Measurements from ENCODE around the gene TREM1. TPM values are rescaled to one million over a fixed set of nuclear protein-coding genes. Genes with fewer than 3 reads are reported as not detected.
"Not testable (repeated sequence)": the region's sequence is repeated elsewhere in the genome, so short reads cannot be mapped to it uniquely, and the experiment has no call there.

The TREM1 gene
- polyA plus RNA-seq (2013, experiment 1 of 2; ENCODE audit: insufficient read length), result not detected
- polyA plus RNA-seq (2013, experiment 2 of 2; ENCODE audit: insufficient read length), result not detected

DNA sequence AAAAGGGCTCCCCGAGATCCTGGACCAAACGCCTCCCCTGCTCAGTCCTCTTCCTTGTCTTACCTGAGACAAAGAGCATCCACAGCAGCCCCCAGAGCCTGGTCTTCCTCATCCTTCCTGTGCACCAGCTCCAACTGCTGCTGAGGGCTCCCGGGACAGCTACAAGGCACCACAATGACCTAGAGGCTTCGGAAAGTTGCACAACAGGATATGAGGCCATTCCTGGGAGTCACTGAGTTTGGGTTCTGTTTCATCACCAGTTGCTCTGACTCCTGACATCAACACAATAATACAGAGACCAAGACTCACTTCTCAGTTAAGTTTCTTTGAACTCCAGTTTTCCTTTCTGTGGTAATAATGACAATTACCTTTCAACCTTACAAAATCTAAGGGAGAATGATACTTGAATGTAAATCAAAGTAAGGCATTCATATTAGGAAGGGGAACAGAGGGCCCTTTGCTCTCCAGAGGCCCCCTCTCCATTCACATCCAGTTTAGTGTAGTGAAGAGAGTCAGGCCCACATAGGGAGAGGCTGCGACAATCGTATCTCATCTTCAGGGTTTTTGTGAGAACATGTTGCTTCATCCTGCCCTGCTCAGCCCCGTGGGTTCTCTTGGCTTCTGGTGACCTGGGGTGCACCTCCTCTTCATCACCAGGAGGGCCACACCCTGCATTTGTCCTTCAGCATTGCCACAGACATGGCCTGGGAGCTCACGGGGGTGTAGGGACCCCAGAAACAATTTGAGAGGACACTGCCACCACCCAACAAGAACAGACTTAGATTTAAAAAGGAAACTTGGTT, at the start of gene TREM1:
TSS of gene TREM1 (minus strand) at position 139 of the 803 bp plus-strand sequence. CDS start at position 112, 27 bp downstream.
- DNase-seq, result peak; percentile 40

DNA sequence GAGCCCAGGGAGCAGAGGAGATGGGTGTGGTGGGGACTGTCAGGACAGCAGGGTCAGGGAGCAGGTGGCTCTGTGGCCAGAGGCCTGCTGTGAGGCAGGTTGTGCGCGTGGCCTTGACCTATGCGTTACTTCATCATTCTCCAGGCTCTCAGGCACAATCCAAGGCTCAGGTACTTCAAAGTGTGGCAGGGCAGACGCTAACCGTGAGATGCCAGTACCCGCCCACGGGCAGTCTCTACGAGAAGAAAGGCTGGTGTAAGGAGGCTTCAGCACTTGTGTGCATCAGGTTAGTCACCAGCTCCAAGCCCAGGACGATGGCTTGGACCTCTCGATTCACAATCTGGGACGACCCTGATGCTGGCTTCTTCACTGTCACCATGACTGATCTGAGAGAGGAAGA, 49.5 kb upstream of the TREM1 start:
- no peak for DNase-seq

DNA sequence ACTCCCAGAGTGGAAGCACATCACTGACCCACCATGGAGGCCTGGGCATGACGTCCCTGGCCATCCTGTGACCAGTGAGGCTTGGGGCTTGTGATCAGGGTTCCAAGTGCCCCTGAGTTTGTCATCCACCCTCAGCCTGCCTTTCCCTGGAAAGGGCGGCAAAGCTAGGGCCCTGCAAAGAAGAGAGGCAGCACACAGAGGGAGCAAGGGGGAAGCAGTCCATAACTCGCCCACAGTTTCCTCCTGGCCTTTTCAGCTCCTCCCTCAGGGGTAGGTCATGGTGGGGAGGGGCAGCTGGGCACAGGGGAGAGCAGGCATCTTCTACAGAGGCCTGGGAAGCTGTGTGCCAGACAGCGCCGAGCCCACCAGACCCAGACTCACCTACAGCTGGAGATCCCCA, 48.8 kb upstream of the TREM1 start, which contains the start of gene NCR2:
TSS of gene NCR2 (plus strand) at position 313 of the 400 bp plus-strand sequence. CDS start 269 bp downstream, outside the sequence.
- DNase-seq, result no peak

DNA sequence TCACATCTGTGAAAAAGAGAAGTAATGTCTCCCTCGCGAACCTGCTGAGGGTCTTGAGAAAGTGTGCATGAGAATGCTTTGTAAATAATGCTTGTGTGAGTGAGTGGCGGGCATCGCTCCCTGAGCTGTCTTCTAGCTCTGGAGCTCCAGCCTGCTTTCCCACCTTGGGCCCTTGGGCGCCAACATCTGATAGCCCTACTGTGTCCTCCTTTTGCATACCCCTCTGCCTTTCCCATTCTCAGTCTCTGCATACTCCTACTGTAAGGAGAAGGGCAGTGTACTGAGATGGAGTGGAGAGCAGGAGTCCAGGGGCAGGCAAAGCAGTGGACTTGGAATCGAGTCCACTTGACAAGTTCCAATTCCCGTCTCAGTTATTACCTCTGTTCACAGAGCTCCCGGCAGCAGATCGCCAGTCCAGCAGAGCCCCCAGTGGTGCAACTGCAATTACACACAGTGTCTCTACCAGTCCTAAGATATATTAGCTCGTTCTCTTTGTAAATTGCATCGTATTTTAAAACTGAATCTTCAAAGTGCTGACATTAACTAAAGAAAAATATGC, 48.1 kb upstream of the TREM1 start:
- DNase-seq, result no peak

DNA sequence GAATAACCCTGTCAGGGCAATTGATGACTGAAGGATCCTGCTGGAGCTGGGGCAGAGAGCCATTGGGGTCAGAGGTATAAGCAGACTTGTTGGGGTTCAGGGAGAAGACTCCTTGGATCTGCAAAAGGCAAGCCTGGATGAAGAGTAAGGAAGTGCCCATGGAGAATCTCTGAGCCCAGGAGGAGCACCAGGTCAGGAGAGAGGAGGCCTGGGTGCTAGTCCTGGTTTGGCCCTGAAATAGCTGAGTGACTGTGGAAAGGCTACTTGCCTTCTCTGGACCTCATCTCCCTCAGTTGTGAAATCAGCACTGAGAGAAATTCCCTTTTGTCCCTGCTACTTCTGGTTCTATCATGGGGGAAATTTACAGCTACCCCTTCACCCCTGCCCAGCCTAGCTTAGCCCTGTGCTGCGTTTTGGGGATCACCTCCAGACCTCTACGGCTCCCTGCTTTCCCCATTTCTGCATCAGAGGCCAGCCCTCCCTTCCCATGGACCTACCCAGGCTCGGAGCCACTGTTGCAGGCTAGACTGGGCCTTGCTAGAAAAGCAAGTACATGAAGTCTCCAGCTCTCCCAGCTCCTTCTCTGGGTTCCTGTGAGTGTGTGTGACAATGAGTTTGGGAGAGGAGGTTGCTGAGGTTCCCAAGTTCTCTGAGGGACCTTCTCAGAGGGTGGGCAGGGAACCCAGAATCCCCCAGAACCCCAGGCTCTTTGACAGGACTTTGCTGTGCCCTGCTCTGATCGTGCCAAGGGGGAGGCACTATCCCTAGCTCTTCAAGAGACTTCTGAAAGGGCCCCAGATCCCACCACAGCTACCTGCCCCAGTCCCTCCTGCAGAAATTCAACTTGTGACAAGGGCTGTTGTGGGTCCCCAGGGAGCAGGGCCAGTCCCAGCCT, 46.6 kb upstream of the TREM1 start:
- no peak for DNase-seq

DNA sequence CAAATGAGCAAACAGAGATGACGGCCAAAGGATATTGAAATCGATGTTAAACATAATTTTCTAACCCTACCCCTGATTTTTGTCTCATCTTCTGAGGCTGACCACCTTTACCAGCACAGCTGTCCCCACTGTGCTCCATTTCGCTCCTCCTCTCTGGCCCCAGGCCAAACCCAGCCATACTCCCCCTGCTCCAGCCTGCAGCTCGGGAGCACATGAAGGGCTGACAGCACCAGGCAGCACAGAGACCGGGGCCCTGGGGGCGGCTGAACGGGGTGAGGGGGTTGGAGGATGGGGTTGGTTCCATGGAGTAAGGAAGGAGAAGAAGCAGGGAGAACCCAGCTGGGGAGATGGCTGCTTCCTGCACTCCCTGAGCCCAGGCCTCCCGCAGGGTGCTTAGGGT, 45.8 kb upstream of the TREM1 start:
- DNase-seq, result no peak

DNA sequence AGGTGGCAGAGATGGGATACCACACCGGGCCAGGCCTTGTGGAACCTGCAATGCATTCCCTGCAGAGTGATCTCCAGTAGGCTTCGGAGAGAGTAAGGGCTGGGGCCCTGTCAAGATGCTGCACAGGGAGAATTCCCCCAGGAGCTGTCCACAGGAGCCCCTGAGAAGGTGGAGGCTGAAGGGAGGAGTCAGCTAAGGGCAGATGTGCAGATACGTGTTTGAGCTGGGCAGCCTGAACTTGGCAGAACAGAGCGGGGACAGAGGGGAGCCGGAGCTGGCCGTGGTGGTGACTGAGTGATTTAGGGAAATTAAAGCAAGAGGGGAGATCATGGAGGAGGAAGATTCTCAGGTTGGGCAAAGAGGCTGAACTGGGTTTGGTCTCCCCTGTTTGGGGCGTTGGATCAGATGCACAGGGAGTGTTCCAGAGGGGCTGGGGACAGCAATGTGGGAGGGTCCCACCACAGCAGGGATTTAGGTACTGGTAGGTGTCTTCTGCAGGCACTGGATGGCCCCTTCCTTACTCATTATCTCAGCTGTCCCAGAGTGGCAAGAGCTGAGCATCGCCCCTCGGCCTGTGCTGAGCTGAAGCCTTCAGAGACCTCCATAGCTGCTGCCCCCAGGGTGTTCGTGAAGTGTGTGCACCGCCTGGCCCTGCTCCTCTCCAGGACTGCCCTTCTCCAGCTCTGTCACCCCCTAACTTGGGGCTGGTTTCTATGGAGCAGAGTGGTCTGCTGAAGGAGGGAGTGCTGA, 45.1 kb upstream of the TREM1 start:
- no peak for DNase-seq

DNA sequence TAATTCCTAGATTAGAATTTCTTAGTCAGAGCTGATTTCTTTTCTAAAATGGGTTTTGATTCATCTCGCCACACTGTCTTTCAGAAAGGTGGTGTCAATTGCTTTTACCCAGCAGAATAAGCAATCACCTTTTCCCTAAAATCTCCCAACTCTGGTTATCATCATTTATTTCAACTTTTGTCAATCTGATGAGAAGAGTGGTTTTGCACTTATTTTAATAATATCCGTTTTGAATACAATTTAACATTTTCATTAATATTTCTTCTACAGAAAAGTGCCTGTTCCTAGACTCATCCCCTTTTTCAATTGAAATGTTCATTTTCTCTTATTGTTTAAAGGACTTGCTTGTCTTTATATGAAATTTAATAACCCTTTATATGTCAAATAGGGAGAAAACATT, 40.7 kb upstream of the TREM1 start:
- no peak for DNase-seq

DNA sequence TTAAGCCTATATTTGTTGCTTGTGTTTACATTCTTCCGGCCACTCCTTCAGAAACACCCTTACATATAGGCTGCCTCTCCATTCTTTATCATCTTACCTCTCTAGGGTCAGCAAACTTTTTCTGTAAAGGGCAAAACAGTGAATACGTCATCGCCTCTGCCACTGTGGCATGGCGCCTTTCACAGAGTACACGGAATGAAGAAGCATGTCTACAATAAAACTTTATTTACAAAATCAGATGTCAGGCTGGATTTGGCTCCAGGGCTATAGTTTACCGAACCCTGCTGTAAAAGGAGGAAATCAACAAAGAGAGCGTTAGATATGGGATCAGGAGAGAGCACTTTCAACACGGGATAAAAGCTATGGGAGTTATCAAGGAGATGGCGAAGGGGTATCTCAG, 39.6 kb upstream of the TREM1 start:
- no peak for DNase-seq

DNA sequence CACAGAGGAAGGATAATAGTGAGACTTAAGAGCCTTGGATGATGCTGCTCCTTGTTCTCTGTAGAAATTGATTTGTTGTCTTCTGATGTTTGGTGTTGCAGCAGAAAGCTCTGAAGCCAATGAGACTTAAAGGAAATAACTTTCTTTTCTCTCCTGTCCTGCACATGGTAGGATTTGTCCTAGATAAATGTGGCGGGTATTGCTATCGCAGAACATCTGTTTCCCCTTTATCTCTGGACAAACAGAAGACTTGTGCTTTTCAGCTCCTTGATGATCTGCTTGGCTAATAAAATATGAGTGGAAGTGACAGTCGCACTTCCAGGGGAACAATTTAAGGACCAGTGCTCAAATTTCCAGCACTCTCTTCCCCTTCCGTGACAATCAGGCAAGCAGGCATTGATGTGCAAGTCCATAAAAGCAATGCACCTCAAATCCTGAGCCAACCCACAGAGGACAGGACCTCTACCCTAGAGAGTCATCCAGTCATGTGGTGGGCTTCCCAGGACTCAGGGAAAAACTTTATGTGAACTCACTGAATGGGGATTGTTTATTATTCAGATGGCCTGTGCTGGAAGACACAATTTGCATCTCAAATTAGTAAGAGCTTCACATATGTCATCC, 39.1 kb upstream of the TREM1 start:
- no peak for DNase-seq

DNA sequence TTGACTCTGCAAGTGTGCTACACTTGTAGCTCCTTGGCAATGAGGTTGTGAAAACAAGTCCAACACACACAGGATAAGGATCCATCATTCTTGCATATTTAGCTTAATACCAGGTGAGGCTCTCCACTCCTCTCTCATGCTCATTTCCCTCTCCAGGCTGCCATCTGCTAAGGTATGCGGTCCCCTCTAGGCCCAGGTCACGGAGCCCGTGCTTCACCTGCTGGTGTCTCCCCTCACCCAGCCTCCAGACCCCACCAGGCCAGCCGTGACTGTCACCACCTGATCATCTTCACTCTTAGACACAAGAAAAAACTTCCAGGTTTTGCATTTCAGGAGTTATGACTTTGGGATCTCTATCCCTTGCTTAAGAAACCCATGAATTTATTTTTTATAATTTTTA, 34.7 kb upstream of the TREM1 start:
- no peak for DNase-seq

DNA sequence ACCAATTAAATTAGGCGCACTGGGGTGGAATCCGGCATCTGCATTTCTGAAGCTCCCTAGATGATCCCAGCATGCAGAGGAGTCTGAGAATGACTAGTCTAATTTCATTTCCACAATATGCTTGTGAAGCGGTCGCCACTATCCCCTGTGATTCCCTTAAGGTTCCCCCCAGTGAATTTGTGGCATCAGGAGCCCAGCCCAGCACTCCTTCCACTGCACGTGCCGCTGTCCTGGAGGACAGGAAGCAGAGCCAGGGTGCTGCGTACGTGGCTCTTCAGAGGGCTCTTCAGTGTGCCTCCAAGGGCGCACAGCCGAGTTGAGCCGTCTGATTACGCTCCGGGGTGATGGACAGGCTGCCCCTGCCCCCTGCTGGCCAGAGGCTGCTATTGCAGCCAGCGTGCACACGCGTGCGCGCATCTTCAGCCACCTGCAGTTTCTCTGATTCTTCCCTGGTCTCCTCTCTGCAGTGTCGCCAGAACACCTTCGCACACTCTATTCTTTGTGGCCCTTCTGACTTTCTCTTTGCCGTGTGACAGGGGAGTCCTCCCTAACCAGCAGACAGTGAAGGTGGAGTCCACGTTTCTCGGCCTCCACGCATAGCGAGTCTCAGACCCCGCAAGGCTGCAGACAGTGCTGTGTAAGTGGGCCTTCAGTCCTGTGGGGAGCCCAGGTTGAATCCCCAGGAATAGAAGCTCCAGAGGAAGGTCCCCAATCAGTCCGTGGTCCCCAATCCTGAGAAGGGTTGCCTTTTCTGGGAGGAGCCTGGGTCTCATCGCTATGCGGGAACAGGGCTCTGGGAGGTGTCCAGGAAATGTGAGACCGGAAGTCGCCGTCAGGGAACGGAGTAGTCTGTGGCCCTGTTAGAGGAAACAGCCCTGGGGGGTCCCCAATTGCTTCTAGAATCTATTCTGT, 32.4 kb upstream of the TREM1 start:
- peak; percentile 81 for DNase-seq

DNA sequence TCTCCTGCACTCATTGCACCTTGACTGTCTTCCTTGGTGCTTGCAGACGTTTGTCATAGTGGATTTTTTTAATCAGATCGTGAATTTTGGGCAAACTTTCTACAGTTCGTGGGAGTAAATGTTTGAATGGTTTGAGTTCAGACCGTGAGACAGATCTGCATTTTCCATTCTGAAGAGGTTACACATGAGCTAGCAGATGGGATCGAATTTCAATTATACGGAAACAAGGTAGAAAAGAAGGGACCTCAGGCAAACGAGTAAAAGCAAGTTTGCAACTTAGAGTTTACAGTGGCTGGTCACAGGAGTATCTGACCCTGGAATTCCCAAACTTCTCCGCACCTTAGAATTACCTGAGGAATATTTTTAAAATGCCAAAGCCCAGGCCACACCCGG, 31.8 kb upstream of the TREM1 start:
- DNase-seq, result no peak

DNA sequence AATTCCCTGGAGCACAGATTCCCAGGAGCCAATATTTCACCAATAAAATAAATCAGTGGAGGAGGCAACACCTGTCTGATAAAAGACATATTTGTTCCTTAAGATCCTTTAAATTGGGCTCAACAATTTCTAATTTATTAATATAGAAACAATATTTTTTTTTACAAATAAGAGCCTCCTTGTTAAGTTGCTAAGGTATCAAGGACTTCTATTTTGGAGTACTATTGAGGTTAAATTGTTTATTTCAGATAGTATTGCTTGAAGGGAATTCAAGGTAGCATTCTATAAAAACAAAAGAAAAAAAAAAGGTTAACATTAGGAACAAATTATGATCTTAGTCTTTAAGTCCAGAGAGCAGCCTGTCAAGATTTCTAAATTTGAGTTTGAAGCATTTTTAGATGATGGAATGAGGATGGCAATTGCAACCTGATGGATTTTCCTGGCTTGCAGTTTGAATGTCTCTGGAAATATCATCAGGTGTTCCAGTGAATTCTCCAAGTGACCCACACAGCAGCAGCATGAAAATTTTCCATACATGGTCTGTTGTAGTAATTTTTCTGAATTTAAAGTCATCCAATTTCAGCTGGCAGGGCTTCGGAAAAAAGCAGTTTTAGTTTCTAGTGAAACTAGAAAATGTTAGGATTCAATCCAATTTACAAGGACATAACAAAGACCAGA, 29.6 kb upstream of the TREM1 start:
- no peak for DNase-seq

DNA sequence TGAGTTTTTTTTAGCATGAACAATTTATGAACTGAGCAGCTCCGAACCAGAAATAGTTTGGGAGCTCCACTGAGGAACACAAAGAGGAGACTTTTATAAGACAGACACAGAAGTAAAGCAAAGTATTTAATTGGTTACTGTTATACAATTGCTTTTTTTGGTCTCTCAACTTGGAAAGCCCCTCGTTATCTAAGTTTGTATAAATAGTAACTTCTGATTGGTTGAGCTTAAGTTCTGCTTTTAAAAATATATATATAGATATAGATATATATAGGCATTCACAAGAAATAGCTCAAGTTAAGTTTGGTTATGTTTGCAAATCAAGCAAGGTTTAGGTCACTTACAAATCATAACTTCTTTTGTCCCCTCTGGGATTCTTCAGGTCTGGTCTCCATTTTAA, 28.7 kb upstream of the TREM1 start:
- DNase-seq, result no peak

DNA sequence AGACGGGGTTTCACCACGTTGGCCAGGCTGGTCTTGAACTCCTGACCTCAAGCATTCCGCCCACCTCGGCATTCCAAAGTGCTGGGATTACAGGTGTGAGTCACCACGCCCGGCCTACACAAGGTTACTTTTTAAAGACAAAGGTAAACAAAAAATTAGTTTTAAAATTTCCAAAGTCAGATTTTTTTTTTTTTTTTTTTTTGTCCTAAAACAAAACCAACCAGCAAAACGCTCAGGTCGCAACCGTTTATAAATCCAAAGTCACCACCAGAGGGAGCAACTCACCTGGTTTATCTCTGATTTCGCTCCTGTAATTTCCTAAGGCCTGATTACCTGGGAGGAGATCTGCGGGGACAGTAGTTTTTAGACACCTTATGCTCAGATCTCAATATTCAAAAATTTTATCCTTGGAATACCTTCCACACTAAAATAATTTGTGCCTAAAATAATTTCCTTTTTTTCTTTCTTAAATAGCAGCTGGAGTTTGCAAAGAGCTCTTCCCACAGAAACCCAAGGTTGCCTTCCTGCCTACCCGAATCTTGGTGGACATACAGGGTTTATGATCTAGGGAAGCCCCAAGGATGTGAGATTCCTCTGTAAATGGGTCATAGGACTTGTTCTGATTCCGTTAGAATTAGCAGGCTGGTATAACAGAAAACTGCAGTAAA, 19.8 kb upstream of the TREM1 start:
- DNase-seq, result peak; percentile 37

DNA sequence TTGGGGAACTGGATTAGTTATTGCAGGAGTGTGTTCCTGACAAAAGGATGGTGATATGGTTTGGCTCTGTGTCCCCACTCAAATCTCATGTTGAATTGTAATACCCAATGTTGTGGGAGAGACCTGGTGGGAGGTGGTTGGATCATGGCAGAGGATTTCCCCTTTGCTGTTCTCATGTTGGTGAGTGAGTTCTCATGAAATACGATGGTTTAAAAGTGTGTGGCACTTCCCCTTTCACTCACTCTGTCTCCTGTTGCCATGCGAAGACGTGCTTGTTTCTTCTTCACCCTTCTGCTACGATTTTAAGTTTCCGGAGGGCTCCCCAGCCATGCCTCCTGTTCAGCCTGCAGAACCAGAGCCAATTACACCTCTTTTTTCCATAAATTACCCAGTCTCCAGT, 16.2 kb upstream of the TREM1 start:
- no peak for DNase-seq

DNA sequence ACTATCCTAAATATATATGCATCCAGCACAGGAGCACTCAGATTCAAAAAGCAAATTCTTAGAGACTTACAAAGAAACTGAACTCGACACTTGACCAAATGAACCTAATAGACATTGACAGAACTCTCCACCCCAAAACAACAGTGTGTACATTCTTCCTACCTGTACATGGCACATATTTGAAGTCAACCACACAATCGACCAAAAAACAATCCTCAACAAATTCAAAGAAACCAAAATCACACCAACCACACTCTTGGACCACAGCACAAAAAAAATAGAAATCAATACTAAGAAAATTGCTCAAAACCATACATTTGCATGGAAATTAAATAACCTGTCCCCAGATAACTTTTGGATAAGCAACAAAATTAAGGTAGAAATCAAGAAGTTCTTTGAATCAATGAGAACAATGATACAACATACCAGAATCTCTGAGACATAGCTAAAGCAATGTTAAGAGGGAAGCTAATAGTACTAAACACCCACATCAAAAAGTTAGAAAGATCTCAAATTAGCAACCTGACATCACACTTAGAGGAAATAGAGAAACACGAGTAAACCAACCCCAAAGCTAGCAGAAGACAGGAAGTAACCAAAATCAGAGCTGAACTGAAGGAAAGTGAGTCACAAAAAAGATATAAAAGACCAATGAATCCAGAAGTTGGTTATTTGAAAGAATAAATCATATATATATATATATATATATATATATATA, 12.5 kb upstream of the TREM1 start:
- no peak for DNase-seq

DNA sequence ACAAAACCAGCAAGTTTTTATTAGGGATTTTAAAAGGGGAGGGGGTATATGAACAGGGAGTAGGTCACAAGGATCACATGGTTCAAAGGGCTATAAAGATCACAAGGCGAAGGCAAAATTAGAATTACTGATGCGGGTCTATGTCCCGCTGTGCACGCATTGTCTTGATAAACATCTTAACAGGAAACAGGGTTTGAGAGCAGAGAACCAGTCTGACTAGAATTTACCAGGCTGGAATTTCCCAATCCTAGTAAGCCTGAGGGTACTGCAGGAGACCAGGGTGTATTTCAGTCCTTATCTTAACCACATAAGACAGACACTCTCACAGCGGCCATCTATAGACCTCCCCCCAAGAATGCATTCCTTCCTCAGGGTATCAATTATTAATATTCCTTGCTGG, 10.8 kb upstream of the TREM1 start:
- not testable (repeated sequence) for DNase-seq
